ENCODE data around the gene ZFP64. TPM values are rescaled to one million over a fixed set of nuclear protein-coding genes. Genes with fewer than 3 reads are reported as not detected.

ZFP64 gene
- total RNA-seq, 2 donors from 2014 or later = 11.3 to 12.8 TPM

- H3K4me1 Mint-ChIP-seq = no peaks in the 10 kb centered on the region
- H3K27me3 Mint-ChIP-seq = no peaks in the 10 kb centered on the region
- no peak for ATAC-seq (replicated peaks)
- no peak overlapping the region for H3K27ac Mint-ChIP-seq
- H3K9me3 Mint-ChIP-seq = no peaks in the 10 kb centered on the region
- H3K4me3 Mint-ChIP-seq = no peak overlapping the region
- no peaks in the 10 kb centered on the region for H3K36me3 Mint-ChIP-seq (ENCODE audit: low read depth)
Observed at GRCh38 chr20:52129611-52130010, 62.0 kb downstream of the ZFP64 start.

- Mint-ChIP-seq H3K9me3 (no peaks in the 10 kb centered on the region), H3K4me1 (no peaks in the 10 kb centered on the region)
Observed at GRCh38 chr20:52127309-52127708, 64.3 kb downstream of the ZFP64 start.

GRCh38 chr20:52124821-52125220, 66.8 kb downstream of the ZFP64 start:
- Mint-ChIP-seq H3K36me3 (ENCODE audit: low read depth) (no peaks in the 10 kb centered on the region), H3K27me3 (no peaks in the 10 kb centered on the region), H3K9me3 (no peaks in the 10 kb centered on the region), H3K27ac (no peak overlapping the region), H3K4me3 (no peak overlapping the region), H3K4me1 (no peaks in the 10 kb centered on the region)
- no peak for ATAC-seq (replicated peaks)

More at GRCh38 chr20:52127309-52127708, 64.3 kb downstream of the ZFP64 start:
- H3K27me3 Mint-ChIP-seq = no peaks in the 10 kb centered on the region
- H3K36me3 Mint-ChIP-seq (ENCODE audit: low read depth) = no peaks in the 10 kb centered on the region
- no peak overlapping the region for H3K27ac Mint-ChIP-seq
- ATAC-seq (replicated peaks) = no peak
- H3K4me3 Mint-ChIP-seq = no peak overlapping the region

DNA sequence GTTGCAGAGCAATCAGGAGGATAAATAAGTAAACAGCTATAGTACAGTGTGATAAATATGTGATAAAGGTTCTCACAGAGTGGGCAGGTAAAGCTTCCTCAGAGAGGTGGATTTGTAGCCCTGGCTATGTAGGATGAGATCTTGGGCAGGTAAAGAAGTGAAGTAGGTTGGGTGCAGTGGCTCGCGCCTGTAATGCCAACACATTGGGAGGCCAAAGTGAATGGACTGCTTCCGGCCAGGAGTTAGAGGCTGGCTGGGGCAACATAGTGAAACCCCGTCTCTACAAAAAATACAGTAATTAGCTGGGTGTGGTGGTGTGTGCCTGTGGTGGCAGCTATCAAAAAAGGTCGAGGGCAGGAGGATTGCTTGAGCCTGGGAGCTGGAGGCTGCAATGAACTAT, 72.9 kb downstream of the ZFP64 start:
- Mint-ChIP-seq H3K4me1 (no peaks in the 10 kb centered on the region), H3K27ac (no peak overlapping the region), H3K9me3 (no peaks in the 10 kb centered on the region), H3K4me3 (no peak overlapping the region), H3K27me3 (no peaks in the 10 kb centered on the region), H3K36me3 (ENCODE audit: low read depth) (no peaks in the 10 kb centered on the region)
- no peak for ATAC-seq (replicated peaks)

GRCh38 chr20:52118016-52118623, 73.5 kb downstream of the ZFP64 start:
- Mint-ChIP-seq H3K4me1 (no peaks in the 10 kb centered on the region), H3K36me3 (ENCODE audit: low read depth) (no peaks in the 10 kb centered on the region), H3K4me3 (no peak overlapping the region), H3K9me3 (no peaks in the 10 kb centered on the region), H3K27ac (no peak overlapping the region), H3K27me3 (no peaks in the 10 kb centered on the region)
- ATAC-seq (replicated peaks) = no peak

- Mint-ChIP-seq H3K36me3 (ENCODE audit: low read depth) (peaks cover 8% of the 10 kb centered on the region), H3K27ac (no peak overlapping the region), H3K4me1 (no peaks in the 10 kb centered on the region), H3K27me3 (peaks cover 4% of the 10 kb centered on the region), H3K4me3 (no peak overlapping the region), H3K9me3 (no peaks in the 10 kb centered on the region)
- ATAC-seq (replicated peaks) = no peak
Observed at GRCh38 chr20:52110456-52110855, 81.1 kb downstream of the ZFP64 start.

GRCh38 chr20:52105442-52106422, 85.8 kb downstream of the ZFP64 start:
- Mint-ChIP-seq H3K27ac (no peak overlapping the region), H3K36me3 (ENCODE audit: low read depth) (peaks cover 5% of the 10 kb centered on the region), H3K4me3 (peak overlapping the region; percentile 53), H3K9me3 (no peaks in the 10 kb centered on the region), H3K27me3 (peaks cover 12% of the 10 kb centered on the region), H3K4me1 (no peaks in the 10 kb centered on the region)
- peak; percentile 83 for ATAC-seq (replicated peaks)

GRCh38 chr20:52104546-52105441, 86.8 kb downstream of the ZFP64 start:
- Mint-ChIP-seq H3K4me1 (no peaks in the 10 kb centered on the region), H3K36me3 (ENCODE audit: low read depth) (no peaks in the 10 kb centered on the region), H3K27me3 (peaks cover 12% of the 10 kb centered on the region), H3K4me3 (peak overlapping the region; percentile 69), H3K9me3 (no peaks in the 10 kb centered on the region), H3K27ac (no peak overlapping the region)
- peak; percentile 19 for ATAC-seq (replicated peaks)

GRCh38 chr20:52103913-52104545, 87.5 kb downstream of the ZFP64 start:
- Mint-ChIP-seq H3K9me3 (no peaks in the 10 kb centered on the region), H3K4me1 (no peaks in the 10 kb centered on the region), H3K4me3 (peak overlapping the region; percentile 69), H3K36me3 (ENCODE audit: low read depth) (no peaks in the 10 kb centered on the region), H3K27me3 (peaks cover 12% of the 10 kb centered on the region), H3K27ac (no peak overlapping the region)
- ATAC-seq (replicated peaks) = no peak

DNA sequence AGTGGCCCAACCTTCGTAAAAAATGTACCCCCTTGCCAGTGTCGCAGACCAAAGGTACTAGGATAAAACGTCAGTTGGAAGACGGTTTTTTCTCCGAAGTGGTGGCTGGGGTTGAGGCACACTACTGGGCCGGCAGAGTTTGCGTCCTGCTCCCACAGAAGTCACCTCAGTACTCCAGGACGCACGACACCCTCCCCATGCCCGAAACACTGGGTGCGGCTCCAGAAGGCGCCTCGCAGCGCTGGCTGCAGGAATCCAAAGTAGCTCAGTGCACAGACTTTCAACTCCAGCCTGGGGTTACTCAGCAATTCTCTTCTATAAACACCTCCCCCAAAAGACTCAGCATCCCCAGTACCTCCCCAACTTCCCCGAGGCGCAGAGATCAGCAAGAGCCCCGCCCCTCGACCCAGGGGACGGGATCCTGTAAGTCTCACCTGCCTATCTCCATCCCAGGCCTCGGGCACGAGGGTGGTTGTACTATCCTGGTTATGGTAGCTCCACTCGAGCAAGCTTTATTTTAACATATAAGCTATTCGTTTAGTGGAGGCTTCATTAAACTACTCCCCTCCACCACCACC, 88.2 kb downstream of the ZFP64 start:
- Mint-ChIP-seq H3K36me3 (ENCODE audit: low read depth) (no peaks in the 10 kb centered on the region), H3K4me3 (peak overlapping the region; percentile 69), H3K27ac (no peak overlapping the region), H3K9me3 (no peaks in the 10 kb centered on the region), H3K27me3 (peaks cover 12% of the 10 kb centered on the region), H3K4me1 (no peaks in the 10 kb centered on the region)
- no peak for ATAC-seq (replicated peaks)

DNA sequence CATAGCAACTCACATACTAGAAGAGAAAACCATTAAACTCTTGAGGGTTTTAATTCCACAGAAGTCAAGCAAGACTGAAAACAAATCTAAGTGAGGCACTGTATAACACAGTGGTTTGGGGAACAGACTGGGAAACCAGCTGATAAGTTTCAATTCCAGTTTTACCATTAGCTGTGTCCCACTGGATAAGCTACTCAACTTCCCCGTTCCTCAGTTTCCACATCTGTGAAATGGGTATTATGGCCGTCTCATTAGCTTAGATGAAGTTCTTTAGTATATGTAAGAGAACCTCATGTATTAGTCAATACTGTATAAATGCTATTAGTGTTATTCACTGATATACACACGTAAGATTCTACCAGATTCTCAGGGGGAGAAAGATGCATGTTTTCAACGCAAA, 89.0 kb downstream of the ZFP64 start:
- H3K27me3 Mint-ChIP-seq = peaks cover 12% of the 10 kb centered on the region
- H3K4me3 Mint-ChIP-seq = no peak overlapping the region
- H3K27ac Mint-ChIP-seq = no peak overlapping the region
- no peaks in the 10 kb centered on the region for H3K9me3 Mint-ChIP-seq
- no peaks in the 10 kb centered on the region for H3K36me3 Mint-ChIP-seq (ENCODE audit: low read depth)
- no peaks in the 10 kb centered on the region for H3K4me1 Mint-ChIP-seq
- ATAC-seq (replicated peaks) = no peak

DNA sequence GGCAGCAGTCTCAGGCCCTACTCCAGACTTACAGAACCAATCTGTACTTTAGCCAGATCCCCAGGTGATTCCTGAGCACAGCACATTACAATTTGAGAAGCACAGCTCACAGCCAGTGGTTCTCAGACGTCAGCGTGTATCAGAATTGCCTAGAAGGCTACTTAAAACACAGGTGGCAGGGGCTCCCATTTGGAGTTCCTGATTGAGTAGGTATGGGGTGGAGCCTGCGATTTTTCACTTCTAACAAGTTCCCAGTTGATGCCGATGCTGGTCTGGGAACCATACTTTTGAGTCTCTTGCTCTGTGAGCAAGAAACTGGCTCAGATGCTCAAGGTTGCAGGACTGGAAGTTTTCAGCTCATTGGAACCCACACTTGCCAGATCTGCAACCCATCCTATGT, 89.5 kb downstream of the ZFP64 start:
- no peaks in the 10 kb centered on the region for H3K9me3 Mint-ChIP-seq
- no peak overlapping the region for H3K4me3 Mint-ChIP-seq
- no peak for ATAC-seq (replicated peaks)
- H3K27me3 Mint-ChIP-seq = peaks cover 12% of the 10 kb centered on the region
- no peaks in the 10 kb centered on the region for H3K36me3 Mint-ChIP-seq (ENCODE audit: low read depth)
- no peaks in the 10 kb centered on the region for H3K4me1 Mint-ChIP-seq
- no peak overlapping the region for H3K27ac Mint-ChIP-seq
